Fibroblast of the conjunctiva (primary cell): ENCODE measurements around the gene VCX3A.
"Not testable (repeated sequence)": the region's sequence is repeated elsewhere in the genome, so short reads cannot be mapped to it uniquely, and the experiment has no call there.

Experiments
- DNase-seq: peaks from one replicate; pipeline ENCODE4 v3.0.0-alpha.2; 2010; ENCODE audit warnings: low read depth

VCX3A gene

DNA sequence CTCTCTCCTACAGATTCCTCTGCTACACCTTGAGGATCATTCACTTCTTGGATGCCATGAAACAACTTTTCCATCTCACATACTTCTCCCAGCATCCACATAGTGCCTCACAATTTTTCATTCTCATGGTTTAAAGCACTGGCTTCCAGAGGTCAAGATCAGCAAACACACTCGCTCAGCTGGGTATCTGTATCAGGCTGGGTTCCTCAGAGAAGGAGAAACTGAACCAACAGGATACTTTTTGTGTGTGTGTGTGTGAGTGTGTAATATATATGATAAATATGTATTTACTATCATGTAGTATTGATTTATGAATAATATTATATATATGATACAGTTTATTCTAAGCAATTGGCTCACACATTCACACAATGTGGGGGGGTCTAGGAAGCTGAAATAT is at the start of gene VCX3A:
VCX3A (minus strand) TSS at position 101 of the 400 bp plus-strand sequence. CDS start 621 bp downstream, outside the sequence.
- DNase-seq, result not testable (repeated sequence)

DNA sequence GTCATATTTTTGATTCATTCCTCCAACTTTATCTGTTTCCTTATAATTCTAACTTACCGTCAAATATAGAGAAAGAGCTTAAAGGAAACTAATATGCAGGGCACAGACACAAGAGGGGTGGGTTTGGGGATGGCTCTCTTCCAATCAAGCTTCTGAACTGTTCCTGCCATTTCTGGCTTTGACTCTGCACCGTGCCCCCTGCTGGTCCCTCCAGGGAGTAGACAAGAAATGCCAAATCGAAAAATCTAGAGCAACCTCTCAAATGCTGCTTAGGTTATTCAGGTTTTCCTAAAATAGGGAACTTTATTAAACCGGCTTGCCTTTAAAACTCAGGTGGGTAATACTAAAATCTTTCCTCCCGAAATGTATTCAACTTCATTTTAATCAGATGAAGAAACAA is 39.8 kb upstream of the VCX3A start:
- DNase-seq, result no peak

- DNase-seq, result no peak
Measured at GRCh38 chrX:6568031-6568430, 33.1 kb upstream of the VCX3A start.

DNA sequence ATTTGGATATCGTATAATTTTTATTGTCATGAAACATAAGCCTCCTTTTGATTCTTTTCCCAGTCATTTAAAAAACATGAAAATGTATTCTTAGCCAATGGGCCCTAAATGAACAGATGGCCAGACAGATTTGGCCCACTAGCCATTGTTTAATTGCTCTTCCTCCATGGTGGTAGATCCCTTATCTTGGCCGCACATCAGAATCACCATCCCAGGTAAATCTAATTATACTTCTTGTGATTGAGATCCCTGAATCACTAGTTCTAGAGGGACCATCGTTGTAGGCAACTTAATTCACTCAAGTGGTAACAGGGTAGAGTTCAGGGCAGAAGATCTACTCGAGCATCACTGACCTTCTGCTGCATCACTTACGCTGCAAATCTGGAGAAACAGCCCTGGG is 24.1 kb upstream of the VCX3A start:
- DNase-seq, result no peak

- no peak for DNase-seq
Measured at GRCh38 chrX:6557690-6558089, 22.8 kb upstream of the VCX3A start.

DNA sequence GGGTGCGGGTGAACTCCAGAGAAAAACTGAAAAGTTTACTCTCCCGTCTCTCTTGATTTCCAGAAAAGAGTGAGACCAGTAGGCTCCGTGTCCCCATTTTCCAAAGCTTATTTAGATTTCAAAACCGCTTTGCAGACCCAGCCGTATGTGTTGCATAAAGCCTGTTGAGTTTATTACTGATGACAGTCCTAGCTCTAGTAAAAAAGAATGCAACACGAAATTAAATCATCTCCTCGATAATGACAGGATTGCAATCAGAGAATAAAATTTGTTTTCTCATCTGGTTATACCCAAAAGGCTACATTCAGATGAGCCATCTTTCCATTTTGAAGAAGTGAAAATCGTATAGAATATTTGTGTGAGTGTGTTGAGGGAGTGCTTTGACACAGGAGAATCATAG is 16.1 kb upstream of the VCX3A start:
- no peak for DNase-seq

GRCh38 chrX:6545712-6546111 is 10.8 kb upstream of the VCX3A start:
- no peak for DNase-seq

DNA sequence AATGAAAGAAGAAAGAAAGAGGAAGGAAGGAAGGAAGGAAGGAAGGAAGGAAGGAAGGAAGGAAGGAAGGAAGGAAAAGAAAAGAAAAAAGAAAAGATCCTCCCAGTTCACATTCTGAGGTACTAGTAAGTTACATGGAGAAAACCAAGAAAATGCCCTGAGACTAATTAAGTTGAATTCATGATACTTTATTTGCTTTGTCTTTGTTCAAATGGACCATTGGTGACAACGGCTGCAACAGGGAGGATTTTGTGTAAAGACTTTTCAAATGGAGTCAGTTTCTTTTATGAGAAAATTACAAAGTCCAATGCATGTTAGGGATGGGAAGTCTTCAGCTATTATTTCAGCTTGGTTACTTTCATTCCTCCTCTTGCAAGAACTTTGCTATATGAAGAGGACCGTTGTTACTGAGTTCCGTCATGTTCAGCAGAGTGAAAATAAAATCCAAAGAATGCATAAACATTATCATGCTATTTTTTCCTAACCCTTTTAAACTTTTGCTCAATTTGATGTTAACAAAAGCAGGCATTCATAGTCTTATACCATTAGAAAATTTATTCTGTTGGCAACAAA is 8.3 kb downstream of the VCX3A start:
- no peak for DNase-seq

DNA sequence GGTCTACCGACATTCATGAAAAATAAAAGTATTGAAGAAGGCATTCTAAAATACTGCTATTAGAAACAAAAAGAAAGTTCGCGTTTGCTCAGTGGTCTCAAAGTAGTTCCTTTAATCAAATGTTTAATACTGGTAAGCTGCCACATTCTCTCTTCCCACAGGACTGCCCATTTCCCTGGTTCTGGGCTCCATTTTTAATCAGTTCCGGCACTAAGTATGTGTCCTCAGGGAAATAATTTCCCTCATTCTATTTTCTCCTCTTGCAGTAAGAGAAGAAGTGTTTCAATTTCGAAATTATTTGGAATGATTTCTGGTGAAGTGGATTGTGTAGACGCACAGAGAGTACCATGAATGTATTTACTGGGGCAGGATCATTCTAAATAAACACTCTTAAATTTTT is 17.5 kb downstream of the VCX3A start:
- DNase-seq, result no peak

DNA sequence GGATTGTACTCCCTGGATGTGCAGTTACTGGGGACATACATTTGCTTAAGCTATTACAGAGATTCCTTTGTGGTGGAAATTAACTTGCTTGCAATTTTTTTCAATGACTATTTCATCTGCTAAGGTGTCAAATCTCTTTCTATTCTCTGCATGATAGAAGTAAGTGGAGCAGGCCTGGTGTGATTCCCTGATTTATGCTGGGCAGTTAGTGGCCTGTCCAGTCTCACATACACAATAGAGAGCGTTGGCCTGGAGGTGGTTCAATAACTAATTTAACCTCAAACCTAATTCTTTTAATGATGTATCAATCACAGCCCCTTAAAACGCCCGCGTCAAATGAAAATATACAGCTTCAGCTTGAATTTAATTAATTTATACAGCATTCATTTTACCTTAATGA is 28.5 kb downstream of the VCX3A start:
- DNase-seq, result no peak

GRCh38 chrX:6505960-6506359 is 29.0 kb downstream of the VCX3A start:
- no peak for DNase-seq

GRCh38 chrX:6500719-6501118 is 34.2 kb downstream of the VCX3A start:
- DNase-seq, result no peak

DNA sequence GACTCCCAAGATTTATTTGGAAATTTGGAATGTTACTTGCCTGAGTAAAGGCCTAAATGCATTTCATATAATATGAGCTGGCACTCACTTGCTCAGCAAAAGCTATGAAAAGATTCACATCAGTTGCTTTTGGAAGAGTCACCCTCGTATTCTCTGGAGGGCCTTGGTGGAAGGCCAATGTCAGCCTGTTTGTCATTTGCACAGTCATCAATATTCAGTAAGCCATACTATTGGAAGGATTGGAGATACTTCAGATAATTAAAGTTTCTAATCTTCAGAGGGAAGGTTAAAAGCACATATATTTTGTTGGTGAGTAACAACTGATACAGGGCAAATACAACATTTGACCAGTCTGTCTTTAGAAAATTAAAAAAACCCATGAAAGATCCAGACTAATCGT is 36.6 kb downstream of the VCX3A start:
- DNase-seq, result no peak
